GM12878 (cell line): ENCODE results near the gene ZNF397. TPM values are rescaled to one million over a fixed set of nuclear protein-coding genes. Genes with fewer than 3 reads are reported as not detected.

Source experiments
- ATAC-seq: fragments of 200-7000 bp; cut with Tn5 transposase; 3 replicates; pipeline ENCODE4 v1.9.1; 2020; ENCODE audit warnings: mild to moderate bottlenecking, moderate library complexity
- BruUV-seq: library from RNA; stranded (reverse); fragments of 400-500 nt; replicated peaks from 2 replicates; lab custom pipeline; 2021; lab: Mats Ljungman, UMichigan
- CTCF ChIA-PET: fragments of 300-600 bp; sonication (Branson Sonifier 250); formaldehyde crosslinking; extraction: SDS; loops from one replicate; lab custom pipeline; 2021; ENCODE audit warnings: inconsistent platforms; lab: Yijun Ruan, JAX
- POLR2A ChIA-PET: fragments of 350-600 bp; formaldehyde crosslinking; extraction: SDS; loops from one replicate; lab custom pipeline; 2021; ENCODE audit warnings: inconsistent platforms; lab: Charles Lee
- RAD21 ChIA-PET: fragments of 300-600 bp; sonication (Branson Sonifier 250); formaldehyde crosslinking; loops from one replicate; lab custom pipeline; 2023; ENCODE audit warnings: antibody characterized with exemption; ENCODE audit not compliant: unreplicated experiment; lab: Charles Lee
- SMC1A ChIA-PET: fragments of 300-600 bp; sonication (Branson Sonifier 250); formaldehyde crosslinking; loops from one replicate; lab custom pipeline; 2023; ENCODE audit not compliant: unreplicated experiment, uncharacterized antibody; lab: Charles Lee
- DNase-seq: peaks from one replicate; pipeline ENCODE4 v3.0.0-alpha.2; 2011; ENCODE audit warnings: low read depth, low spot score
- FAIRE-seq: peaks from 3 replicates; lab custom pipeline; 2011; peaks lifted over from hg19 to GRCh38; lab: Jason Lieb, UNC
- H2AFZ ChIP-seq: 2 replicates; pipeline ENCODE4 v1.6.0; 2011; ENCODE audit warnings: low read depth, low read length, control low read depth; ENCODE audit not compliant: control insufficient read depth
- H3K27ac ChIP-seq: 2 replicates; pipeline ENCODE4 v1.5.1; 2011; ENCODE audit warnings: control low read depth; ENCODE audit not compliant: control insufficient read depth, insufficient read depth
- H3K27me3 ChIP-seq, 2 experiments: replicated peaks in 1 of 2; 2 replicates each; pipeline versions ENCODE4 v1.6.0 to v1.6.1; 2011; ENCODE audit warnings: low read length in 1 of 2; ENCODE audit not compliant: control insufficient read depth in 2 of 2, insufficient read depth in 2 of 2
- H3K36me3 ChIP-seq, 2 experiments: 2 replicates each; pipeline ENCODE4 v1.5.1; 2011; ENCODE audit warnings: low read length in 1 of 2; ENCODE audit not compliant: control insufficient read depth in 2 of 2, insufficient read depth in 2 of 2
- H3K4me1 ChIP-seq: 2 replicates; pipeline ENCODE4 v1.6.1; 2011; ENCODE audit warnings: mild to moderate bottlenecking, low read length, moderate library complexity, mixed read lengths; ENCODE audit not compliant: control insufficient read depth, insufficient read depth
- H3K4me2 ChIP-seq: 2 replicates; pipeline ENCODE4 v1.6.0; 2011; ENCODE audit warnings: control low read depth; ENCODE audit not compliant: control insufficient read depth, insufficient read depth
- H3K4me3 ChIP-seq: fragments of 200-600 bp; sonication (generic); 2 replicates; pipeline ENCODE4 v1.5.1; 2016
- H3K79me2 ChIP-seq: 2 replicates; pipeline ENCODE4 v1.6.0; 2011; ENCODE audit warnings: low read length; ENCODE audit not compliant: control insufficient read depth, insufficient read depth
- H3K9ac ChIP-seq: 2 replicates; pipeline ENCODE4 v1.8.0; 2011; ENCODE audit warnings: low read length, control low read depth, mixed read lengths; ENCODE audit not compliant: control insufficient read depth, insufficient read depth
- H3K9me3 ChIP-seq: replicated peaks from 3 replicates; pipeline ENCODE4 v1.5.1; 2011; ENCODE audit warnings: mild to moderate bottlenecking, low read length; ENCODE audit not compliant: control insufficient read depth, insufficient read depth
- H4K20me1 ChIP-seq: 2 replicates; pipeline ENCODE4 v1.6.0; 2011; ENCODE audit not compliant: control insufficient read depth, insufficient read depth
- CHD4 ChIP-seq: fragments of 200-600 bp; sonication (generic); IDR thresholded peaks from 2 replicates; pipeline ENCODE4 v1.6.1; 2016; ENCODE audit warnings: mild to moderate bottlenecking
- EED ChIP-seq: sonication (generic); IDR thresholded peaks from 2 replicates; pipeline ENCODE4 v1.6.1; 2016; ENCODE audit warnings: antibody characterized with exemption, low read depth
- EGR1 ChIP-seq, 2 experiments: IDR thresholded peaks; 1 replicate in 1 of 2; 2 replicates in 1 of 2; pipeline ENCODE4 v1.6.1; 2011 to 2012; ENCODE audit warnings: low read depth in 2 of 2, low read length in 2 of 2, borderline replicate concordance in 1 of 2, mild to moderate bottlenecking in 1 of 2, moderate library complexity in 1 of 2
- EZH2 ChIP-seq: IDR thresholded peaks from 2 replicates; pipeline ENCODE4 v1.6.1; 2012; ENCODE audit warnings: low read depth, mild to moderate bottlenecking, control low read depth, inconsistent platforms, low read length, borderline replicate concordance; ENCODE audit not compliant: control insufficient read depth
- HDGF ChIP-seq: fragments of 450-650 bp; IDR thresholded peaks from 2 replicates; pipeline ENCODE4 v1.6.1; 2016; ENCODE audit warnings: antibody characterized with exemption
- NFIC ChIP-seq: IDR thresholded peaks from 2 replicates; pipeline ENCODE4 v1.6.1; 2012; ENCODE audit warnings: low read depth, mild to moderate bottlenecking, inconsistent platforms, low read length, moderate library complexity
- SMAD1 ChIP-seq: fragments of 450-650 bp; IDR thresholded peaks from 2 replicates; pipeline ENCODE4 v1.6.1; 2018; ENCODE audit warnings: mild to moderate bottlenecking, low read depth; ENCODE audit not compliant: partially characterized antibody
- ZSCAN29 ChIP-seq: fragments of 450-650 bp; IDR thresholded peaks from 2 replicates; pipeline ENCODE4 v1.6.1; 2017; ENCODE audit warnings: mild to moderate bottlenecking, moderate library complexity
- WGBS: methylation state at CpG from one replicate; pipeline ENCODE4 v1.1.6; 2016; ENCODE audit warnings: low lambda C conversion rate; ENCODE audit not compliant: insufficient replicate concordance, insufficient coverage; ENCODE audit errors: missing lambda C conversion rate; 5-methylcytosine and 5-hydroxymethylcytosine counted together
- in situ Hi-C: fragments of 300-500 bp; cut with MboI; formaldehyde crosslinking; loops from 9 replicates; pipeline ENCODE4 v1.14.3; 2018; ENCODE audit warnings: mixed read lengths
- intact Hi-C: fragments of 100-400 bp; cut with micrococcal nuclease; formaldehyde crosslinking; loops from one replicate; pipeline ENCODE4 v1.14.2; 2022; ENCODE audit not compliant: unreplicated experiment
- polyA plus RNA-seq, 11 experiments: library from polyadenylated mRNA; depleted of rRNA in 4 of 11; unstranded in 6 of 11; stranded (reverse) in 5 of 11; fragments of >200 nt; fragmentation: Nextera tagmentation in 4 of 11; fragmentation: Illumina TruSeq in 1 of 11; extraction: Ambion mirVana in 4 of 11; extraction: Trizol in 1 of 11; gene quantifications; 1 replicate in 1 of 11; 2 replicates in 10 of 11; pipeline versions ENCODE4 v1.2.1 to v1.2.3, GENCODE V29; 2011 to 2016; ENCODE audit warnings: inconsistent platforms in 2 of 11, missing spikeins in 2 of 11, low read depth in 1 of 11
- total RNA-seq, 4 experiments: library from RNA; depleted of rRNA in 3 of 4; stranded (reverse); fragments of >200 nt in 3 of 4; fragmentation: Illumina TruSeq in 1 of 4; extraction: Trizol in 1 of 4; gene quantifications; 2 replicates each; pipeline versions ENCODE4 v1.2.1 to v1.2.3, GENCODE V29; 2013 to 2021
- TF ChIP-seq, protein P1 (sequence below): IDR thresholded peaks from 2 replicates; pipeline ENCODE4 v1.6.1; 2012; ENCODE audit warnings: low read depth, low read length, improper control_type of control experiment

The ZNF397 gene
- total and polyA plus RNA-seq, 10 of the 15 experiments (the other 5 are each of a cell fraction or from before 2014, with no cell fraction given) = 5.2 to 13.3 (median 10.8) TPM

DNA sequence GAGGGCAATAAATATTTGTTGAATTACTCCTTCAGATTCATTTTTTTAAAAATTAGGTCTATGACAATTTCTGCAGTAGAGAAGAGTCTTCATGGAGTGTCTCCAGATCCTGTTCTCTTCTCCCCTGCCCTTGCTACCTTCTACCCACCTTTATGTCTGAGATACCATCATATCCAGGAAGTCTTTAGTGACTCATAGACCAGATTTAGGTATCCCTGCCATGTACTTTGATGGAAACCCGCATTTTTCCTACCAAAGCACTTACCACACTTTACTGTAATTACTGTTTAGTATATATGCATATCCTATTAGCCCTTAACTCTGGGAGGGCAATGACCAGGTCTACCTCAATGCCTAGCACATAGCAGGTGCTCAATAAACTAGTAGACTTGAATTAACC, 11.6 kb downstream of the ZNF397 start:
- POLR2A ChIA-PET = no interaction called here
- RAD21 ChIA-PET = no interaction called here
- intact Hi-C loops (no loop called here), in situ Hi-C loops (no loop called here)
- CTCF ChIA-PET = interaction anchor here (1.1 kb wide), 1 partner anchor 57 kb away, joined by 3 read pairs; no protein-coding TSS in a partner anchor
- Histone ChIP-seq H3K4me1 (no peaks in the 10 kb centered on the region), H3K9me3 (peaks cover 18% of the 10 kb centered on the region), H4K20me1 (no peaks in the 10 kb centered on the region), H3K36me3 (no peaks in the 10 kb centered on the region), H3K4me3 (no peak overlapping the region), H3K27ac (no peak overlapping the region), H3K4me2 (no peak overlapping the region), H2AFZ (no peak overlapping the region), H3K27me3 (no peaks in the 10 kb centered on the region), H3K79me2 (no peaks in the 10 kb centered on the region), H3K9ac (no peak overlapping the region)
- ATAC-seq = no peak
- 100% methylated on average over 1 of the region's 1 CpG for WGBS
- FAIRE-seq = no peak
- BruUV-seq = no TSS peak
- SMC1A ChIA-PET = no interaction called here
- TF ChIP-seq, protein P1, sequence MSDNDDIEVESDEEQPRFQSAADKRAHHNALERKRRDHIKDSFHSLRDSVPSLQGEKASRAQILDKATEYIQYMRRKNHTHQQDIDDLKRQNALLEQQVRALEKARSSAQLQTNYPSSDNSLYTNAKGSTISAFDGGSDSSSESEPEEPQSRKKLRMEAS = no peak
- TF ChIP-seq EZH2 = no peak
- TF ChIP-seq NFIC = no peak
- TF ChIP-seq ZSCAN29 = no peak
- no peak for TF ChIP-seq CHD4
- TF ChIP-seq EGR1 (IDR thresholded peaks at IDR 0.05; ENCODE audit: borderline replicate concordance in 1 of 2, low read depth in 2 of 2, low read length in 2 of 2) = no peak
- no peak for TF ChIP-seq SMAD1
- TF ChIP-seq HDGF = no peak
- no peak for TF ChIP-seq EED
- DNase-seq = no peak
